Measurements from ENCODE around the gene HS1BP3. TPM values are rescaled to one million over a fixed set of nuclear protein-coding genes. Genes with fewer than 3 reads are reported as not detected.

HS1BP3 gene
- total RNA-seq, 1 experiment from 2014 or later = 26.4 TPM

GRCh38 chr2:20667531-20668401 is 16.9 kb upstream of the HS1BP3 start:
- Mint-ChIP-seq H3K36me3 (ENCODE audit: insufficient read depth, unreplicated experiment) (no peaks in the 10 kb centered on the region), H3K9me3 (ENCODE audit: low read depth, unreplicated experiment) (no peaks in the 10 kb centered on the region), H3K4me1 (ENCODE audit: low read depth, unreplicated experiment) (peaks cover 20% of the 10 kb centered on the region), H3K4me3 (ENCODE audit: low read depth, unreplicated experiment) (no peak overlapping the region), H3K27ac (ENCODE audit: unreplicated experiment) (no peak overlapping the region), H3K27me3 (ENCODE audit: unreplicated experiment) (peaks cover 56% of the 10 kb centered on the region)
- BruUV-seq (replicated peaks) = no TSS peak
- intact Hi-C loops (cut with micrococcal nuclease; ENCODE audit: unreplicated experiment) = no loop called here
- CTCF ChIA-PET = interaction anchor here (0.8 kb wide), 1 partner anchor 9 kb away, joined by 3 read pairs; no protein-coding TSS in a partner anchor
- TF ChIP-seq CTCF (IDR thresholded peaks at IDR 0.05; ENCODE audit: unreplicated experiment) = no peak
- DNase-seq = no peak

GRCh38 chr2:20667151-20667530 is 16.2 kb upstream of the HS1BP3 start:
- BruUV-seq (replicated peaks) = no TSS peak

GRCh38 chr2:20666304-20667150 is 15.6 kb upstream of the HS1BP3 start, which contains the start of gene GDF7:
GDF7 (plus strand) TSS chr2:20667144; CDS start chr2:20667240, 96 bp downstream.
- CTCF ChIA-PET = interaction anchor here (0.6 to 1.7 kb wide), 7 partner anchors 10 to 204 kb away, joined by 3 to 7 read pairs (median 4); partner anchors contain the start of gene HS1BP3
- no peak for DNase-seq
- BruUV-seq (replicated peaks) = no TSS peak
- peak within 1 kb of the TSS; percentile 69 for H3K4me3 Mint-ChIP-seq (ENCODE audit: low read depth, unreplicated experiment)
- no peak within 1 kb of the TSS for H3K27ac Mint-ChIP-seq (ENCODE audit: unreplicated experiment)
- peak; percentile 23 for TF ChIP-seq CTCF (IDR thresholded peaks at IDR 0.05; ENCODE audit: unreplicated experiment)
- H3K36me3 Mint-ChIP-seq (ENCODE audit: insufficient read depth, unreplicated experiment) = no peaks in the 10 kb centered on the region
- peaks cover 67% of the 10 kb centered on the region for H3K27me3 Mint-ChIP-seq (ENCODE audit: unreplicated experiment)
- H3K4me1 Mint-ChIP-seq (ENCODE audit: low read depth, unreplicated experiment) = peaks cover 20% of the 10 kb centered on the region
- intact Hi-C loops (cut with micrococcal nuclease; ENCODE audit: unreplicated experiment) = no loop called here
- H3K9me3 Mint-ChIP-seq (ENCODE audit: low read depth, unreplicated experiment) = no peaks in the 10 kb centered on the region

More at GRCh38 chr2:20667151-20667530, 16.2 kb upstream of the HS1BP3 start:
- intact Hi-C loops (cut with micrococcal nuclease; ENCODE audit: unreplicated experiment) = no loop called here
- Mint-ChIP-seq H3K27me3 (ENCODE audit: unreplicated experiment) (peaks cover 62% of the 10 kb centered on the region), H3K9me3 (ENCODE audit: low read depth, unreplicated experiment) (no peaks in the 10 kb centered on the region), H3K27ac (ENCODE audit: unreplicated experiment) (no peak overlapping the region), H3K36me3 (ENCODE audit: insufficient read depth, unreplicated experiment) (no peaks in the 10 kb centered on the region), H3K4me3 (ENCODE audit: low read depth, unreplicated experiment) (peak overlapping the region; percentile 69), H3K4me1 (ENCODE audit: low read depth, unreplicated experiment) (peaks cover 20% of the 10 kb centered on the region)
- DNase-seq = no peak
- CTCF ChIA-PET = interaction anchor here (0.6 to 1.1 kb wide), 2 partner anchors 12 to 170 kb away, joined by 3 read pairs; no protein-coding TSS in a partner anchor
- TF ChIP-seq CTCF (IDR thresholded peaks at IDR 0.05; ENCODE audit: unreplicated experiment) = no peak

DNA sequence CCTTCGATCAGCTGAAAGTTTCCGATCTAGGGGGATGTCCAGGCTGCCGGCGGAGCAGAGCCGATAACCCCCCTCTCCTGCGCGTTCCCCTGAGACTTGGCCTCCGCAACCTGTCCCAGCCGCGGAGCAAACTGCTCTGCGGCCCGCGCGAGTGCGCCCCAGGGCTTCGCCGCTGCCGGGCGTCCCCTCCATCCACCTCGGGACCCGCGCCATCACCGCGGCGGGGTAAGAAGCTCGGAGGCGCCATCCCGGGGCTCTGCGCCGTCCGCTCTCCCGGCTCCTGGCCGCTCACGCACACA is 15.1 kb upstream of the HS1BP3 start:
- CTCF ChIA-PET = interaction anchor here (0.7 to 1.7 kb wide), 5 partner anchors 10 to 204 kb away, joined by 3 to 7 read pairs (median 4); partner anchors contain the start of gene HS1BP3
- no TSS peak for BruUV-seq (replicated peaks)
- Mint-ChIP-seq H3K4me1 (ENCODE audit: low read depth, unreplicated experiment) (peaks cover 20% of the 10 kb centered on the region), H3K9me3 (ENCODE audit: low read depth, unreplicated experiment) (no peaks in the 10 kb centered on the region), H3K27ac (ENCODE audit: unreplicated experiment) (no peak overlapping the region), H3K27me3 (ENCODE audit: unreplicated experiment) (peaks cover 72% of the 10 kb centered on the region), H3K36me3 (ENCODE audit: insufficient read depth, unreplicated experiment) (no peaks in the 10 kb centered on the region), H3K4me3 (ENCODE audit: low read depth, unreplicated experiment) (peak overlapping the region; percentile 69)
- DNase-seq = no peak
- intact Hi-C loops (cut with micrococcal nuclease; ENCODE audit: unreplicated experiment) = no loop called here
- TF ChIP-seq CTCF (IDR thresholded peaks at IDR 0.05; ENCODE audit: unreplicated experiment) = no peak
